A549 (cell line): ENCODE measurements around the gene ZBTB39. TPM values are rescaled to one million over a fixed set of nuclear protein-coding genes. Genes with fewer than 3 reads are reported as not detected.

Source experiments
- ATAC-seq, 2 experiments: fragments of 200-7000 bp in 1 of 2; fragments of >200 bp in 1 of 2; cut with Nextera tagmentation in 1 of 2; cut with Tn5 transposase in 1 of 2; 3 replicates each; pipeline versions ENCODE4 v1.8.0 to v1.9.1; 2018 to 2020; ENCODE audit warnings: mild to moderate bottlenecking in 1 of 2, moderate library complexity in 1 of 2
- CTCF ChIA-PET: fragments of 300-600 bp; sonication (Branson Sonifier 250); formaldehyde crosslinking; extraction: SDS; loops from one replicate; lab custom pipeline; 2021; ENCODE audit warnings: antibody characterized with exemption, inconsistent platforms; lab: Yijun Ruan, JAX
- POLR2A ChIA-PET: fragments of 350-600 bp; formaldehyde crosslinking; extraction: SDS; loops from one replicate; lab custom pipeline; 2021; ENCODE audit warnings: antibody characterized with exemption, inconsistent platforms; lab: Yijun Ruan, JAX
- DNase-seq, 2 experiments: peaks; one replicate each; pipeline versions ENCODE4 v3.0.0 to v3.0.0-alpha.2; 2011 to 2016; ENCODE audit warnings: low read depth in 1 of 2, low spot score in 1 of 2
- FAIRE-seq: peaks from 2 replicates; lab custom pipeline; 2011; peaks lifted over from hg19 to GRCh38; lab: Jason Lieb, UNC
- H3K27ac ChIP-seq, 2 experiments: fragments of >200 bp; sonication (Bioruptor Twin); formaldehyde crosslinking; 3 replicates each; pipeline ENCODE4 v1.5.1; 2016 to 2017
- H3K4me1 ChIP-seq: fragments of >200 bp; sonication (Bioruptor Twin); formaldehyde crosslinking; 3 replicates; pipeline ENCODE4 v1.6.1; 2016
- H3K4me2 ChIP-seq: fragments of >200 bp; sonication (Bioruptor Twin); formaldehyde crosslinking; 3 replicates; pipeline ENCODE4 v1.6.1; 2016
- H3K4me3 ChIP-seq: fragments of >200 bp; sonication (Bioruptor Twin); formaldehyde crosslinking; 3 replicates; pipeline ENCODE4 v1.5.1; 2016
- H3K9me3 ChIP-seq: fragments of >200 bp; sonication (Bioruptor Twin); formaldehyde crosslinking; 3 replicates; pipeline ENCODE4 v1.6.1; 2016
- CHD4 ChIP-seq: fragments of 200-600 bp; sonication (generic); IDR thresholded peaks from 2 replicates; pipeline ENCODE4 v1.6.1; 2016; ENCODE audit warnings: antibody characterized with exemption, mild to moderate bottlenecking, borderline replicate concordance
- EHF ChIP-seq: fragments of 250-450 bp; sonication (Bioruptor Pico); IDR thresholded peaks from 2 replicates; pipeline ENCODE4 v1.5.0; 2020; ENCODE audit warnings: mild to moderate bottlenecking
- EP300 ChIP-seq, 2 experiments: fragments of >200 bp; sonication (Bioruptor Twin); formaldehyde crosslinking; IDR thresholded peaks; 2 replicates in 1 of 2; 3 replicates in 1 of 2; pipeline ENCODE4 v1.6.1; 2016 to 2017
- ESRRA ChIP-seq: fragments of 150-350 bp; IDR thresholded peaks from 2 replicates; pipeline ENCODE4 v1.6.1; 2014; ENCODE audit warnings: mild to moderate bottlenecking, low read length, borderline replicate concordance
- HDAC2 ChIP-seq: fragments of 200-600 bp; sonication (generic); IDR thresholded peaks from 2 replicates; pipeline ENCODE4 v1.6.1; 2016
- HEYL ChIP-seq: fragments of 250-450 bp; sonication (Bioruptor Pico); IDR thresholded peaks from 2 replicates; pipeline ENCODE4 v1.8.0; 2021; ENCODE audit warnings: mild to moderate bottlenecking, moderate library complexity
- MAZ ChIP-seq: fragments of 150-350 bp; IDR thresholded peaks from 2 replicates; pipeline ENCODE4 v1.6.1; 2014; ENCODE audit warnings: antibody characterized with exemption, low read depth, low read length, borderline replicate concordance
- MYC ChIP-seq: IDR thresholded peaks from 2 replicates; pipeline ENCODE4 v1.6.1; 2012; ENCODE audit warnings: mild to moderate bottlenecking, inconsistent platforms, low read length, improper control_type of control experiment, borderline replicate concordance
- POLR2A ChIP-seq: IDR thresholded peaks from 2 replicates; pipeline ENCODE4 v1.6.1; 2012; ENCODE audit warnings: mild to moderate bottlenecking, low read length
- POLR2AphosphoS2 ChIP-seq: conservative IDR thresholded peaks from 2 replicates; pipeline ENCODE4 v1.6.1; 2012; ENCODE audit warnings: low read length, improper control_type of control experiment, inconsistent platforms
- RAD21 ChIP-seq, 2 experiments: fragments of >200 bp in 1 of 2; sonication (Bioruptor Twin) in 1 of 2; formaldehyde crosslinking in 1 of 2; IDR thresholded peaks in 1 of 2; conservative IDR thresholded peaks in 1 of 2; 2 replicates in 1 of 2; 3 replicates in 1 of 2; pipeline ENCODE4 v1.6.1; 2012 to 2018; ENCODE audit warnings: inconsistent platforms in 1 of 2
- RCOR1 ChIP-seq: fragments of 150-350 bp; IDR thresholded peaks from 2 replicates; pipeline ENCODE4 v1.6.1; 2014; ENCODE audit warnings: antibody characterized with exemption, low read length, low read depth
- SMC3 ChIP-seq: fragments of >200 bp; sonication (Bioruptor Twin); formaldehyde crosslinking; IDR thresholded peaks from 3 replicates; pipeline ENCODE4 v1.6.1; 2018; ENCODE audit warnings: inconsistent platforms
- SREBF2 ChIP-seq: fragments of 450-650 bp; IDR thresholded peaks from 2 replicates; pipeline ENCODE4 v1.6.1; 2014; ENCODE audit warnings: mild to moderate bottlenecking, moderate library complexity
- ZNF302 ChIP-seq: fragments of 250-450 bp; sonication (Bioruptor Pico); IDR thresholded peaks from 2 replicates; pipeline ENCODE4 v1.9.0; 2021; ENCODE audit warnings: inconsistent platforms, mild to moderate bottlenecking, moderate library complexity
- WGBS: methylation state at CpG from one replicate; pipeline ENCODE4 v1.1.6; 2017; ENCODE audit errors: missing lambda C conversion rate; 5-methylcytosine and 5-hydroxymethylcytosine counted together
- polyA plus RNA-seq, 4 experiments: library from polyadenylated mRNA; depleted of rRNA in 3 of 4; stranded (reverse); fragments of >200 nt; fragmentation: RNase III in 1 of 4; extraction: RNeasy Plus Mini Kit Qiagen cat#74134 plus additional on column Dnase treatment in 1 of 4; gene quantifications; 2 replicates in 3 of 4; 3 replicates in 1 of 4; pipeline ENCODE4 v1.2.3, GENCODE V29; 2011 to 2017
- TF ChIP-seq, protein P1 (sequence below): fragments of 450-650 bp; IDR thresholded peaks from 2 replicates; pipeline ENCODE4 v1.6.1; 2014; ENCODE audit warnings: antibody characterized with exemption
- TF ChIP-seq, protein P2 (sequence below): fragments of 250-450 bp; sonication (Bioruptor Pico); IDR thresholded peaks from 2 replicates; pipeline ENCODE4 v1.5.0; 2020; ENCODE audit warnings: low read depth, mild to moderate bottlenecking, moderate library complexity
- TF ChIP-seq, protein P3 (sequence below): fragments of >200 bp; sonication (Bioruptor Twin); formaldehyde crosslinking; IDR thresholded peaks from 2 replicates; pipeline ENCODE4 v1.6.1; 2016
- TF ChIP-seq, protein P4 (sequence below): IDR thresholded peaks from 2 replicates; pipeline ENCODE4 v1.6.1; 2012
- TF ChIP-seq, protein P5 (sequence below): fragments of 200-600 bp; sonication (generic); IDR thresholded peaks from 2 replicates; pipeline ENCODE4 v1.6.1; 2016; ENCODE audit warnings: antibody characterized with exemption, mild to moderate bottlenecking, moderate library complexity
- TF ChIP-seq, protein P6 (sequence below): IDR thresholded peaks from 2 replicates; pipeline ENCODE4 v1.6.1; 2012; ENCODE audit warnings: low read depth, borderline replicate concordance
- TF ChIP-seq, protein P7 (sequence below): fragments of 150-350 bp; IDR thresholded peaks from 2 replicates; pipeline ENCODE4 v1.6.1; 2014; ENCODE audit warnings: low read depth, mild to moderate bottlenecking, low read length

ZBTB39 gene
- polyA plus RNA-seq, 2 of the 4 experiments (the other 2 are of a cell fraction): 4.7 to 9.5 TPM

DNA sequence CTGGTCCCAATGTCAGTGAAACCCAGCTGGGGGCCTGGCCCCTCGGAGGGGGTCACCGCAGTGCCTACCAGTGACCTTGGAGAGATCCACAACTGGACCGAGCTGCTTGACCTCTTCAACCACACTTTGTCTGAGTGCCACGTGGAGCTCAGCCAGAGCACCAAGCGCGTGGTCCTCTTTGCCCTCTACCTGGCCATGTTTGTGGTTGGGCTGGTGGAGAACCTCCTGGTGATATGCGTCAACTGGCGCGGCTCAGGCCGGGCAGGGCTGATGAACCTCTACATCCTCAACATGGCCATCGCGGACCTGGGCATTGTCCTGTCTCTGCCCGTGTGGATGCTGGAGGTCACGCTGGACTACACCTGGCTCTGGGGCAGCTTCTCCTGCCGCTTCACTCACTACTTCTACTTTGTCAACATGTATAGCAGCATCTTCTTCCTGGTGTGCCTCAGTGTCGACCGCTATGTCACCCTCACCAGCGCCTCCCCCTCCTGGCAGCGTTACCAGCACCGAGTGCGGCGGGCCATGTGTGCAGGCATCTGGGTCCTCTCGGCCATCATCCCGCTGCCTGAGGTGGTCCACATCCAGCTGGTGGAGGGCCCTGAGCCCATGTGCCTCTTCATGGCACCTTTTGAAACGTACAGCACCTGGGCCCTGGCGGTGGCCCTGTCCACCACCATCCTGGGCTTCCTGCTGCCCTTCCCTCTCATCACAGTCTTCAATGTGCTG lies 11.0 kb downstream of the ZBTB39 start:
- Histone ChIP-seq H3K4me3 (no peak overlapping the region), H3K27ac (no peak overlapping the region), H3K4me2 (no peak overlapping the region), H3K4me1 (no peaks in the 10 kb centered on the region), H3K9me3 (no peaks in the 10 kb centered on the region)
- DNase-seq (no peak), FAIRE-seq (no peak), ATAC-seq (no peak)
- ChIA-PET CTCF (interaction anchor here (0.9 to 10.1 kb wide), 11 partner anchors 8 to 237 kb away, joined by 3 to 119 read pairs (median 7); partner anchors contain the start of genes HSD17B6 and ZBTB39), POLR2A (no interaction called here)
- TF ChIP-seq POLR2AphosphoS2 (no peak), SMC3 (no peak), MYC (no peak)
- TF ChIP-seq, protein P1, sequence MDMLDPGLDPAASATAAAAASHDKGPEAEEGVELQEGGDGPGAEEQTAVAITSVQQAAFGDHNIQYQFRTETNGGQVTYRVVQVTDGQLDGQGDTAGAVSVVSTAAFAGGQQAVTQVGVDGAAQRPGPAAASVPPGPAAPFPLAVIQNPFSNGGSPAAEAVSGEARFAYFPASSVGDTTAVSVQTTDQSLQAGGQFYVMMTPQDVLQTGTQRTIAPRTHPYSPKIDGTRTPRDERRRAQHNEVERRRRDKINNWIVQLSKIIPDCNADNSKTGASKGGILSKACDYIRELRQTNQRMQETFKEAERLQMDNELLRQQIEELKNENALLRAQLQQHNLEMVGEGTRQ: no peak
- 96% methylated on average over 23 of the region's 26 CpGs for WGBS

DNA sequence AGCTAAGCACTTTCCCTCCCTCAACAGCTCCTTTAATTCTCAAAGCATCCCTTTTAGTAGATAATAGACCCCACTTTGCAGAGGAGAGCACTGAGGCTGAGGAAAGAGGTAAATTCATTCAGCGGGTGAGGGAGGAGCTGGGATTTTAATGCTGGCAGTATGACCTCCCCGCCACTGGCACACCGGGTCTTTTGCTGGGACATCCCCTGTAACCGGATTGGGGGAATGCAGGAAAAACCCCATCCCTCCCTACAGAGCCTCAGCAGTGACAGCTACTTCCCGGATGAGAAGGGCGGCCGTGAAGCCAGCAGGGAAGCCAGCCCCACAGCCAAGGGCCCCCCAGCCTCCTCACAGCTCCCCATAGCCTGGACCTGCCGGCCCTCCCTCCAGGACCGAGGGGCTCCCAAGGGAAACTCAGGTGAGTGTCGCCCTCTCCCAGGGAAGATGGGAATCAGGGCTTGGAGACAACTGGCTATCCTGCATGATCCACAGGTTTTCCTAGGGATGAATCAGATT lies 12.1 kb downstream of the ZBTB39 start:
- TF ChIP-seq CHD4: no peak
- TF ChIP-seq RAD21 (conservative IDR thresholded peaks at IDR 0.05 in 1 of 2, IDR thresholded peaks at IDR 0.05 in 1 of 2): no peak
- TF ChIP-seq ESRRA: no peak
- TF ChIP-seq ZNF302 (CRISPR knock-in tag): no peak
- TF ChIP-seq, protein P2, sequence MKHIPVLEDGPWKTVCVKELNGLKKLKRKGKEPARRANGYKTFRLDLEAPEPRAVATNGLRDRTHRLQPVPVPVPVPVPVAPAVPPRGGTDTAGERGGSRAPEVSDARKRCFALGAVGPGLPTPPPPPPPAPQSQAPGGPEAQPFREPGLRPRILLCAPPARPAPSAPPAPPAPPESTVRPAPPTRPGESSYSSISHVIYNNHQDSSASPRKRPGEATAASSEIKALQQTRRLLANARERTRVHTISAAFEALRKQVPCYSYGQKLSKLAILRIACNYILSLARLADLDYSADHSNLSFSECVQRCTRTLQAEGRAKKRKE: no peak
- TF ChIP-seq RCOR1: no peak
- TF ChIP-seq, protein P3, sequence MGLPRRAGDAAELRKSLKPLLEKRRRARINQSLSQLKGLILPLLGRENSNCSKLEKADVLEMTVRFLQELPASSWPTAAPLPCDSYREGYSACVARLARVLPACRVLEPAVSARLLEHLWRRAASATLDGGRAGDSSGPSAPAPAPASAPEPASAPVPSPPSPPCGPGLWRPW: no peak
- TF ChIP-seq HEYL: no peak
- no peak for TF ChIP-seq SREBF2
- no peak for TF ChIP-seq POLR2A
- no peak for TF ChIP-seq MAZ
- TF ChIP-seq, protein P4, sequence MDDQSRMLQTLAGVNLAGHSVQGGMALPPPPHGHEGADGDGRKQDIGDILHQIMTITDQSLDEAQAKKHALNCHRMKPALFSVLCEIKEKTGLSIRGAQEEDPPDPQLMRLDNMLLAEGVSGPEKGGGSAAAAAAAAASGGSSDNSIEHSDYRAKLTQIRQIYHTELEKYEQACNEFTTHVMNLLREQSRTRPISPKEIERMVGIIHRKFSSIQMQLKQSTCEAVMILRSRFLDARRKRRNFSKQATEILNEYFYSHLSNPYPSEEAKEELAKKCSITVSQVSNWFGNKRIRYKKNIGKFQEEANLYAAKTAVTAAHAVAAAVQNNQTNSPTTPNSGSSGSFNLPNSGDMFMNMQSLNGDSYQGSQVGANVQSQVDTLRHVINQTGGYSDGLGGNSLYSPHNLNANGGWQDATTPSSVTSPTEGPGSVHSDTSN: no peak
- no peak for TF ChIP-seq SMC3
- TF ChIP-seq, protein P5, sequence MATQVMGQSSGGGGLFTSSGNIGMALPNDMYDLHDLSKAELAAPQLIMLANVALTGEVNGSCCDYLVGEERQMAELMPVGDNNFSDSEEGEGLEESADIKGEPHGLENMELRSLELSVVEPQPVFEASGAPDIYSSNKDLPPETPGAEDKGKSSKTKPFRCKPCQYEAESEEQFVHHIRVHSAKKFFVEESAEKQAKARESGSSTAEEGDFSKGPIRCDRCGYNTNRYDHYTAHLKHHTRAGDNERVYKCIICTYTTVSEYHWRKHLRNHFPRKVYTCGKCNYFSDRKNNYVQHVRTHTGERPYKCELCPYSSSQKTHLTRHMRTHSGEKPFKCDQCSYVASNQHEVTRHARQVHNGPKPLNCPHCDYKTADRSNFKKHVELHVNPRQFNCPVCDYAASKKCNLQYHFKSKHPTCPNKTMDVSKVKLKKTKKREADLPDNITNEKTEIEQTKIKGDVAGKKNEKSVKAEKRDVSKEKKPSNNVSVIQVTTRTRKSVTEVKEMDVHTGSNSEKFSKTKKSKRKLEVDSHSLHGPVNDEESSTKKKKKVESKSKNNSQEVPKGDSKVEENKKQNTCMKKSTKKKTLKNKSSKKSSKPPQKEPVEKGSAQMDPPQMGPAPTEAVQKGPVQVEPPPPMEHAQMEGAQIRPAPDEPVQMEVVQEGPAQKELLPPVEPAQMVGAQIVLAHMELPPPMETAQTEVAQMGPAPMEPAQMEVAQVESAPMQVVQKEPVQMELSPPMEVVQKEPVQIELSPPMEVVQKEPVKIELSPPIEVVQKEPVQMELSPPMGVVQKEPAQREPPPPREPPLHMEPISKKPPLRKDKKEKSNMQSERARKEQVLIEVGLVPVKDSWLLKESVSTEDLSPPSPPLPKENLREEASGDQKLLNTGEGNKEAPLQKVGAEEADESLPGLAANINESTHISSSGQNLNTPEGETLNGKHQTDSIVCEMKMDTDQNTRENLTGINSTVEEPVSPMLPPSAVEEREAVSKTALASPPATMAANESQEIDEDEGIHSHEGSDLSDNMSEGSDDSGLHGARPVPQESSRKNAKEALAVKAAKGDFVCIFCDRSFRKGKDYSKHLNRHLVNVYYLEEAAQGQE: no peak
- TF ChIP-seq EHF: no peak
- TF ChIP-seq, protein P6, sequence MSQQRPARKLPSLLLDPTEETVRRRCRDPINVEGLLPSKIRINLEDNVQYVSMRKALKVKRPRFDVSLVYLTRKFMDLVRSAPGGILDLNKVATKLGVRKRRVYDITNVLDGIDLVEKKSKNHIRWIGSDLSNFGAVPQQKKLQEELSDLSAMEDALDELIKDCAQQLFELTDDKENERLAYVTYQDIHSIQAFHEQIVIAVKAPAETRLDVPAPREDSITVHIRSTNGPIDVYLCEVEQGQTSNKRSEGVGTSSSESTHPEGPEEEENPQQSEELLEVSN: no peak
- TF ChIP-seq, protein P1: no peak
- no peak for TF ChIP-seq EP300 (IDR thresholded peaks at IDR 0.05)
- no peak for TF ChIP-seq HDAC2
- TF ChIP-seq, protein P7, sequence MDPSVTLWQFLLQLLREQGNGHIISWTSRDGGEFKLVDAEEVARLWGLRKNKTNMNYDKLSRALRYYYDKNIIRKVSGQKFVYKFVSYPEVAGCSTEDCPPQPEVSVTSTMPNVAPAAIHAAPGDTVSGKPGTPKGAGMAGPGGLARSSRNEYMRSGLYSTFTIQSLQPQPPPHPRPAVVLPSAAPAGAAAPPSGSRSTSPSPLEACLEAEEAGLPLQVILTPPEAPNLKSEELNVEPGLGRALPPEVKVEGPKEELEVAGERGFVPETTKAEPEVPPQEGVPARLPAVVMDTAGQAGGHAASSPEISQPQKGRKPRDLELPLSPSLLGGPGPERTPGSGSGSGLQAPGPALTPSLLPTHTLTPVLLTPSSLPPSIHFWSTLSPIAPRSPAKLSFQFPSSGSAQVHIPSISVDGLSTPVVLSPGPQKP: no peak
- no peak overlapping the region for H3K4me3 ChIP-seq
- H3K4me2 ChIP-seq: no peak overlapping the region
- H3K9me3 ChIP-seq: no peaks in the 10 kb centered on the region
- 0 out of 3 replicates have a peak, but pooled peaks cover 4% of the 10 kb centered on the region for H3K4me1 ChIP-seq
- ATAC-seq: no peak
- ChIA-PET POLR2A (no interaction called here), CTCF (interaction anchor here (0.6 to 5.4 kb wide), 13 partner anchors 10 to 266 kb away, joined by 3 to 57 read pairs (median 5); partner anchors contain the start of gene ZBTB39)
- no peak for FAIRE-seq
- no peak overlapping the region for H3K27ac ChIP-seq
- DNase-seq: no peak
- WGBS: 77% methylated on average over 8 of the region's 10 CpGs
